Lower leg skin (tissue), 4 donors: Measurements from ENCODE around the gene CD99. TPM values are rescaled to one million over a fixed set of nuclear protein-coding genes. Genes with fewer than 3 reads are reported as not detected.

Experiments
- DNase-seq, 2 donors: peaks; one replicate each; pipeline ENCODE4 v3.0.0-alpha.2; 2019; ENCODE audit warnings: low spot score in 2 of 2
- H3K4me3 ChIP-seq: fragments of 200-600 bp; sonication (generic); 2 replicates; pipeline ENCODE4 v1.5.1; 2017; ENCODE audit warnings: mild to moderate bottlenecking, low read depth; ENCODE audit not compliant: poor library complexity, severe bottlenecking
- CTCF ChIP-seq, 3 donors: fragments of 450-650 bp; IDR thresholded peaks; one replicate each; pipeline ENCODE4 v1.5.1; 2016; ENCODE audit warnings: antibody characterized with exemption in 3 of 3, mild to moderate bottlenecking in 3 of 3, moderate library complexity in 2 of 3
- POLR2A ChIP-seq, 2 donors: fragments of 450-650 bp; IDR thresholded peaks; one replicate each; pipeline ENCODE4 v1.6.1; 2016 to 2017; ENCODE audit warnings: antibody characterized with exemption in 2 of 2, mild to moderate bottlenecking in 1 of 2, moderate library complexity in 1 of 2
- WGBS, 2 donors: methylation state at CpG; one replicate each; pipeline ENCODE4 v1.1.5; 2018; 5-methylcytosine and 5-hydroxymethylcytosine counted together
- intact Hi-C: fragments of 100-400 bp; cut with DNase I; formaldehyde crosslinking; loops from one replicate; pipeline ENCODE4 v1.15.0; 2023; ENCODE audit warnings: low total_unique reads
- total RNA-seq, 4 donors: library from RNA; depleted of rRNA; stranded (reverse); fragments of >200 nt; gene quantifications; one replicate each; pipeline ENCODE4 v1.1.0, GENCODE V29; 2016

The CD99 gene
- total RNA-seq, 4 donors from 2014 or later = 168 to 384 (median 194) TPM

GRCh38 chrX:2714551-2714950 lies 23.5 kb downstream of the CD99 start:
- no peak for DNase-seq
- TF ChIP-seq POLR2A (IDR thresholded peaks at IDR 0.05) (no peak), CTCF (IDR thresholded peaks at IDR 0.05) (no peak)
- intact Hi-C loops = no loop called here
- H3K4me3 ChIP-seq = no peak overlapping the region
- WGBS, 2 donors = 68 to 78% methylated on average over 6 of the region's 6 CpGs

GRCh38 chrX:2715066-2715600 lies 24.0 kb downstream of the CD99 start:
- H3K4me3 ChIP-seq = no peak overlapping the region
- DNase-seq = no peak
- intact Hi-C loops = no loop called here
- WGBS, 2 donors = 91 to 96% methylated on average over 11 of the region's 11 CpGs
- TF ChIP-seq POLR2A (IDR thresholded peaks at IDR 0.05) (no peak), CTCF (IDR thresholded peaks at IDR 0.05) (no peak)

- 73 to 77% methylated on average over 5 of the region's 5 CpGs for WGBS, 2 donors
These were observed 26.2 kb downstream of the CD99 start for GRCh38 chrX:2717312-2717711.

GRCh38 chrX:2718821-2719220 lies 27.7 kb downstream of the CD99 start:
- DNase-seq = no peak
- H3K4me3 ChIP-seq = no peak overlapping the region
- no peak for TF ChIP-seq POLR2A (IDR thresholded peaks at IDR 0.05)
- no peak for TF ChIP-seq CTCF (IDR thresholded peaks at IDR 0.05)
- 84 to 90% methylated on average over 2 of the region's 2 CpGs for WGBS, 2 donors
- intact Hi-C loops = no loop called here

More at GRCh38 chrX:2717312-2717711, 26.2 kb downstream of the CD99 start:
- intact Hi-C loops = no loop called here
- no peak for DNase-seq
- no peak for TF ChIP-seq CTCF (IDR thresholded peaks at IDR 0.05)
- no peak for TF ChIP-seq POLR2A (IDR thresholded peaks at IDR 0.05)
- H3K4me3 ChIP-seq = no peak overlapping the region

GRCh38 chrX:2719774-2720447 lies 28.8 kb downstream of the CD99 start:
- 96 to 98% methylated on average over 10 of the region's 10 CpGs for WGBS, 2 donors
- intact Hi-C loops = no loop called here
- TF ChIP-seq POLR2A (IDR thresholded peaks at IDR 0.05) = no peak
- TF ChIP-seq CTCF (IDR thresholded peaks at IDR 0.05) = no peak
- H3K4me3 ChIP-seq = no peak overlapping the region
- no peak for DNase-seq
